Ishikawa (cell line): ENCODE measurements around the gene CPN2.

Experiments
- CEBPB ChIP-seq: IDR thresholded peaks from 2 replicates; pipeline ENCODE4 v1.6.1; 2012
- CREB1 ChIP-seq: IDR thresholded peaks from 2 replicates; pipeline ENCODE4 v1.6.1; 2012; ENCODE audit warnings: low read depth
- EP300 ChIP-seq: IDR thresholded peaks from 2 replicates; pipeline ENCODE4 v1.6.1; 2012; ENCODE audit warnings: borderline replicate concordance
- MAX ChIP-seq: IDR thresholded peaks from 2 replicates; pipeline ENCODE4 v1.6.1; 2012
- RAD21 ChIP-seq: IDR thresholded peaks from 2 replicates; pipeline ENCODE4 v1.6.1; 2012; ENCODE audit warnings: low read depth
- TAF1 ChIP-seq: IDR thresholded peaks from 2 replicates; pipeline ENCODE4 v1.6.1; 2012; ENCODE audit warnings: low read depth, mild to moderate bottlenecking
- TEAD4 ChIP-seq: IDR thresholded peaks from 2 replicates; pipeline ENCODE4 v1.6.1; 2012
- USF1 ChIP-seq: IDR thresholded peaks from 2 replicates; pipeline ENCODE4 v1.6.1; 2012
- YY1 ChIP-seq: IDR thresholded peaks from 2 replicates; pipeline ENCODE4 v1.6.1; 2012; ENCODE audit warnings: low read depth
- TF ChIP-seq, protein P1 (sequence below): IDR thresholded peaks from 2 replicates; pipeline ENCODE4 v1.6.1; 2012; ENCODE audit warnings: low read depth, mild to moderate bottlenecking

- TF ChIP-seq EP300: no peak
- TF ChIP-seq, protein P1, sequence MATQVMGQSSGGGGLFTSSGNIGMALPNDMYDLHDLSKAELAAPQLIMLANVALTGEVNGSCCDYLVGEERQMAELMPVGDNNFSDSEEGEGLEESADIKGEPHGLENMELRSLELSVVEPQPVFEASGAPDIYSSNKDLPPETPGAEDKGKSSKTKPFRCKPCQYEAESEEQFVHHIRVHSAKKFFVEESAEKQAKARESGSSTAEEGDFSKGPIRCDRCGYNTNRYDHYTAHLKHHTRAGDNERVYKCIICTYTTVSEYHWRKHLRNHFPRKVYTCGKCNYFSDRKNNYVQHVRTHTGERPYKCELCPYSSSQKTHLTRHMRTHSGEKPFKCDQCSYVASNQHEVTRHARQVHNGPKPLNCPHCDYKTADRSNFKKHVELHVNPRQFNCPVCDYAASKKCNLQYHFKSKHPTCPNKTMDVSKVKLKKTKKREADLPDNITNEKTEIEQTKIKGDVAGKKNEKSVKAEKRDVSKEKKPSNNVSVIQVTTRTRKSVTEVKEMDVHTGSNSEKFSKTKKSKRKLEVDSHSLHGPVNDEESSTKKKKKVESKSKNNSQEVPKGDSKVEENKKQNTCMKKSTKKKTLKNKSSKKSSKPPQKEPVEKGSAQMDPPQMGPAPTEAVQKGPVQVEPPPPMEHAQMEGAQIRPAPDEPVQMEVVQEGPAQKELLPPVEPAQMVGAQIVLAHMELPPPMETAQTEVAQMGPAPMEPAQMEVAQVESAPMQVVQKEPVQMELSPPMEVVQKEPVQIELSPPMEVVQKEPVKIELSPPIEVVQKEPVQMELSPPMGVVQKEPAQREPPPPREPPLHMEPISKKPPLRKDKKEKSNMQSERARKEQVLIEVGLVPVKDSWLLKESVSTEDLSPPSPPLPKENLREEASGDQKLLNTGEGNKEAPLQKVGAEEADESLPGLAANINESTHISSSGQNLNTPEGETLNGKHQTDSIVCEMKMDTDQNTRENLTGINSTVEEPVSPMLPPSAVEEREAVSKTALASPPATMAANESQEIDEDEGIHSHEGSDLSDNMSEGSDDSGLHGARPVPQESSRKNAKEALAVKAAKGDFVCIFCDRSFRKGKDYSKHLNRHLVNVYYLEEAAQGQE: no peak
- TF ChIP-seq RAD21: no peak
- TF ChIP-seq YY1: no peak
- no peak for TF ChIP-seq CEBPB
- no peak for TF ChIP-seq MAX
- no peak for TF ChIP-seq TAF1
- TF ChIP-seq TEAD4: no peak
- no peak for TF ChIP-seq CREB1
- no peak for TF ChIP-seq USF1
Measured at GRCh38 chr3:194374935-194375334, 23.8 kb upstream of the CPN2 start.
